PC-9 (cell line): ENCODE data around the gene PCED1B.

Experiments used
- CTCF ChIP-seq: fragments of 200-600 bp; sonication (generic); conservative IDR thresholded peaks from 2 replicates; pipeline ENCODE4 v1.6.1; 2017; ENCODE audit warnings: mixed run types, antibody characterized with exemption, mild to moderate bottlenecking, moderate library complexity
- EZH2 ChIP-seq: fragments of 200-600 bp; sonication (generic); IDR thresholded peaks from 2 replicates; pipeline ENCODE4 v1.8.0; 2017; ENCODE audit warnings: antibody characterized with exemption, low read depth

GRCh38 chr12:47251919-47252318 lies 172.5 kb downstream of the PCED1B start:
- TF ChIP-seq EZH2: no peak
- TF ChIP-seq CTCF: no peak
